ENCODE results near the gene DGCR8. TPM values are rescaled to one million over a fixed set of nuclear protein-coding genes. Genes with fewer than 3 reads are reported as not detected.

Gene DGCR8
- total RNA-seq, 1 experiment from 2014 or later: 53.1 TPM

DNA sequence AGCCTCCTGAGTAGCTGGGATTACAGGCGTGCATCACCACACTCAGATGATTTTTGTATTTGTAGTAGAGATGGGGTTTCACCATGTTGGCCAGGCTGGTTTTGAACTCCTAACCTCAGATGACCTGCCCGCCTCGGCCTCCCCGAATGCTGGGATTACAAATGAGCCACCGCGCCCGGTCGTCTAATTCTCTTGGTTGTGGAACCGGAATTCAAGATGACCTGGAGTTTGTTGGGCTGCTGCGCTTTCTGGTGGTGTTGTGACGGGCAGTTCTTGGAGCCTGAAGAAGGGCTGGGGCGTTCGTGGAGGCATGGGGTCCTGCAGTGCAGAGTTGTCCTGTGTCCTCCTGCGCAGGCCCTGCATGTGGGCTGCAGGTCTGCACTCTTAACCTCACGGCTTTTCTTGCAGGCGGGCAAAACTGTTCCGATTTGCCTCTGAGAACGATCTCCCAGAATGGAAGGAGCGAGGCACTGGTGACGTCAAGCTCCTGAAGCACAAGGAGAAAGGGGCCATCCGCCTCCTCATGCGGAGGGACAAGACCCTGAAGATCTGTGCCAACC is 41.9 kb downstream of the DGCR8 start:
- Histone ChIP-seq H3K4me1 (peaks cover 16% of the 10 kb centered on the region), H3K36me3 (ENCODE audit: control insufficient read depth, insufficient read depth, low read length) (peaks cover 4% of the 10 kb centered on the region; the same call in 1 of the 2 replicates), H3K27me3 (replicated peaks; ENCODE audit: control insufficient read depth, insufficient read depth, low read length) (no peaks in the 10 kb centered on the region), H3K4me3 (ENCODE audit: low read depth, low read length) (no peak overlapping the region), H3K9me3 (no peaks in the 10 kb centered on the region; the same call in 1 of the 2 replicates)
- ChIA-PET POLR2A (no interaction called here), CTCF (no interaction called here)
- intact Hi-C loops (cut with micrococcal nuclease; ENCODE audit: unreplicated experiment): no loop called here
- H3K9me3 Mint-ChIP-seq (ENCODE audit: unreplicated experiment): no peaks in the 10 kb centered on the region
- no peaks in the 10 kb centered on the region for H3K4me1 Mint-ChIP-seq (ENCODE audit: low read depth, unreplicated experiment)
- TF ChIP-seq, protein P1, sequence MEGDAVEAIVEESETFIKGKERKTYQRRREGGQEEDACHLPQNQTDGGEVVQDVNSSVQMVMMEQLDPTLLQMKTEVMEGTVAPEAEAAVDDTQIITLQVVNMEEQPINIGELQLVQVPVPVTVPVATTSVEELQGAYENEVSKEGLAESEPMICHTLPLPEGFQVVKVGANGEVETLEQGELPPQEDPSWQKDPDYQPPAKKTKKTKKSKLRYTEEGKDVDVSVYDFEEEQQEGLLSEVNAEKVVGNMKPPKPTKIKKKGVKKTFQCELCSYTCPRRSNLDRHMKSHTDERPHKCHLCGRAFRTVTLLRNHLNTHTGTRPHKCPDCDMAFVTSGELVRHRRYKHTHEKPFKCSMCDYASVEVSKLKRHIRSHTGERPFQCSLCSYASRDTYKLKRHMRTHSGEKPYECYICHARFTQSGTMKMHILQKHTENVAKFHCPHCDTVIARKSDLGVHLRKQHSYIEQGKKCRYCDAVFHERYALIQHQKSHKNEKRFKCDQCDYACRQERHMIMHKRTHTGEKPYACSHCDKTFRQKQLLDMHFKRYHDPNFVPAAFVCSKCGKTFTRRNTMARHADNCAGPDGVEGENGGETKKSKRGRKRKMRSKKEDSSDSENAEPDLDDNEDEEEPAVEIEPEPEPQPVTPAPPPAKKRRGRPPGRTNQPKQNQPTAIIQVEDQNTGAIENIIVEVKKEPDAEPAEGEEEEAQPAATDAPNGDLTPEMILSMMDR (IDR thresholded peaks at IDR 0.05; ENCODE audit: insufficient read depth in 1 of 2, low read depth in 1 of 2, low read length in 1 of 2, severe bottlenecking in 1 of 2, unreplicated experiment in 1 of 2): no peak
- DNase-seq: no peak
- H3K27ac Mint-ChIP-seq (ENCODE audit: unreplicated experiment): no peak overlapping the region
- no peaks in the 10 kb centered on the region for H3K27me3 Mint-ChIP-seq (ENCODE audit: insufficient read depth, unreplicated experiment)
- peaks cover 84% of the 10 kb centered on the region for H3K36me3 Mint-ChIP-seq (ENCODE audit: insufficient read depth, unreplicated experiment)
- H3K4me3 Mint-ChIP-seq (ENCODE audit: unreplicated experiment): no peak overlapping the region
- BruUV-seq (replicated peaks): no TSS peak

DNA sequence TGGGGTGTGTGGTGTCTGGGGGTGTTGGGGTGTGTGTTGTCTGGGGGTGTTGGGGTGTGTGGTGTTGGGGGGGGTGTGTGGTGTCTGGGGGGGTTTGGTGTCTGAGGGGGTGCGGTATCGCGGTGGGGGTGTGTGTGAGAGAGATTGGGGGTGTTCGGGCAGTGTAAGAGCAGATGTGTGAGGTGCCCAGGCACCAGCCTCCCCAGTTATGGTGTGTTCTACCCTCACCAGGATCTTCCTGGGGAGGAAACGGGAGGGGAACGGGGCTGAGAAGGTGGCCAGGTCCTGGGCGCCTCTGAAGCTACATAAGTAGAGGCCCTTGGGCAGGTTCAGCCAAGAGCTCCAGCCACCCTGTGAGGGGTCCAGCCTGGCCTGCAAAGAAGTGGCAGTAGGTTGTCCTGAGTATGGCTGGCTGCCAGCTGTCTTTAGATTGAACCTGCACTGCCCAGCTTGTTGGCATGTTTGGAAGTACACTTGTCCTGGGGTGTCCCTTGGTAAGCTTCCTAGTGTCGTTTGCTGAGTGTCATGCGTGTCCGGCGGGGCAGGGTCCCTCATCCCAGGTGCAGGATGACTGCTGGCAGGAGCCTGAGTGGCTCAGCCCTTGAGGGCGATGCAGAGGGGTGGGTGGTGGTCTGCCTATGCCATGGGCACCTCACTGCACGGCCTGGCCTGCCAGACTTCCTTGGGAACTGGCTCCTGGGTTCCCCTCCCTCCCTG is 43.5 kb downstream of the DGCR8 start:
- DNase-seq: no peak
- no TSS peak for BruUV-seq (replicated peaks)
- TF ChIP-seq, protein P1 (IDR thresholded peaks at IDR 0.05; ENCODE audit: insufficient read depth in 1 of 2, low read depth in 1 of 2, low read length in 1 of 2, severe bottlenecking in 1 of 2, unreplicated experiment in 1 of 2): no peak
- intact Hi-C loops (cut with micrococcal nuclease; ENCODE audit: unreplicated experiment): no loop called here
- H3K27ac Mint-ChIP-seq (ENCODE audit: unreplicated experiment): no peak overlapping the region
- H3K9me3 ChIP-seq: no peaks in the 10 kb centered on the region
- no peaks in the 10 kb centered on the region for H3K27me3 ChIP-seq (replicated peaks; ENCODE audit: control insufficient read depth, insufficient read depth, low read length)
- no peaks in the 10 kb centered on the region for H3K9me3 Mint-ChIP-seq (ENCODE audit: unreplicated experiment)
- H3K4me3 Mint-ChIP-seq (ENCODE audit: unreplicated experiment): no peak overlapping the region
- POLR2A ChIA-PET: no interaction called here
- peaks cover 4% of the 10 kb centered on the region; the same call in 1 of the 2 replicates for H3K36me3 ChIP-seq (ENCODE audit: control insufficient read depth, insufficient read depth, low read length)
- peaks cover 93% of the 10 kb centered on the region for H3K36me3 Mint-ChIP-seq (ENCODE audit: insufficient read depth, unreplicated experiment)
- H3K4me1 Mint-ChIP-seq (ENCODE audit: low read depth, unreplicated experiment): no peaks in the 10 kb centered on the region
- CTCF ChIA-PET: no interaction called here
- H3K27me3 Mint-ChIP-seq (ENCODE audit: insufficient read depth, unreplicated experiment): no peaks in the 10 kb centered on the region
- H3K4me3 ChIP-seq (ENCODE audit: low read depth, low read length): no peak overlapping the region
- H3K4me1 ChIP-seq: peaks cover 14% of the 10 kb centered on the region

DNA sequence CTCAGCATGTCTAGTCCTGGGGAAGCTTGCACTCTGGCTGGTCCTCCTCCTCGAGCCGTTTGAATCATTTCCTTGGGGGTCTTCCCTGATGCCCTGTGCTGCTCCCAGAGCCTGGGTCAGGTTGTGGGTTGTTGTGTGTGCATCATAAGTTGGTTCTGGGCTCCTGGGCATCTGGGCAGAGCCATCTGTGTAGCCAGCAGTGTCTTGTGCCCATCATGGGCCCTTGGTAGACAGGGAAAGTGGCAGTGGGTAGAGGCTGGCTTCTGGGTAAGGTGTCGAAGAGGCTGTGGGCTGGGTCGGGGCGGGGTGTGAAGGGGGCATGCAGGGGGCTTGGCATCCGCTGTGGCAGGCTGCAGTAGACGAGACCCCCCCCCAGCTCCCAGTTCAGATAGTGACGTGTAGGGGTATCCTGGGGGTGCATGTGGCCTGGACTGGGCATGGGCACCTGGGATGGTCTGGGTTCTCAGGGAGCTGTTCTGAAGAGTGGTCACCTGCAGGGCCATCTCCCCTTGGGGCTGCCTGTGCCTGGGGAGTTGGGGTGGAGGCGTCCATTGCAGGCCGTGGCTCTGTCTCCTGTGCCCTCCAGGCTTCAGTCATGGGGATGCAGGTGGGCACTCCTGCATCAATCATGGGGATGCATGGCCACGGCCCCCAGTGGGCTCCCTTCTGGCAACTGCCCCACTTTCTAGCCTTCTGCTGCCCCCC is 44.2 kb downstream of the DGCR8 start:
- intact Hi-C loops (cut with micrococcal nuclease; ENCODE audit: unreplicated experiment): no loop called here
- Histone ChIP-seq H3K27me3 (replicated peaks; ENCODE audit: control insufficient read depth, insufficient read depth, low read length) (no peaks in the 10 kb centered on the region), H3K4me3 (ENCODE audit: low read depth, low read length) (no peak overlapping the region), H3K9me3 (no peaks in the 10 kb centered on the region), H3K36me3 (ENCODE audit: control insufficient read depth, insufficient read depth, low read length) (peaks cover 2% of the 10 kb centered on the region), H3K4me1 (peaks cover 7% of the 10 kb centered on the region)
- CTCF ChIA-PET: interaction anchor here (1.1 kb wide), 1 partner anchor 171 kb away, joined by 3 read pairs; no protein-coding TSS in a partner anchor
- no TSS peak for BruUV-seq (replicated peaks)
- no peak for DNase-seq
- no peaks in the 10 kb centered on the region for H3K4me1 Mint-ChIP-seq (ENCODE audit: low read depth, unreplicated experiment)
- no peaks in the 10 kb centered on the region for H3K9me3 Mint-ChIP-seq (ENCODE audit: unreplicated experiment)
- POLR2A ChIA-PET: no interaction called here
- H3K4me3 Mint-ChIP-seq (ENCODE audit: unreplicated experiment): no peak overlapping the region
- TF ChIP-seq, protein P1 (IDR thresholded peaks at IDR 0.05; ENCODE audit: insufficient read depth in 1 of 2, low read depth in 1 of 2, low read length in 1 of 2, severe bottlenecking in 1 of 2, unreplicated experiment in 1 of 2): no peak
- H3K27me3 Mint-ChIP-seq (ENCODE audit: insufficient read depth, unreplicated experiment): no peaks in the 10 kb centered on the region
- no peak overlapping the region for H3K27ac Mint-ChIP-seq (ENCODE audit: unreplicated experiment)
- peaks cover 94% of the 10 kb centered on the region for H3K36me3 Mint-ChIP-seq (ENCODE audit: insufficient read depth, unreplicated experiment)

All from Caco-2 (cell line).